ENCODE results near the gene SLC7A7.
"Not testable (repeated sequence)": the region's sequence is repeated elsewhere in the genome, so short reads cannot be mapped to it uniquely, and the experiment has no call there.

SLC7A7 gene

GRCh38 chr14:22843123-22843925, 28.1 kb upstream of the SLC7A7 start:
- DNase-seq, result no peak

GRCh38 chr14:22842211-22843122, 27.2 kb upstream of the SLC7A7 start:
- no peak for DNase-seq

GRCh38 chr14:22841769-22842168, 26.5 kb upstream of the SLC7A7 start:
- no peak for DNase-seq

- no peak for DNase-seq
These were observed 26.1 kb upstream of the SLC7A7 start for GRCh38 chr14:22841311-22841710.

GRCh38 chr14:22839159-22839779, 24.0 kb upstream of the SLC7A7 start:
- no peak for DNase-seq

GRCh38 chr14:22838631-22839041, 23.4 kb upstream of the SLC7A7 start:
- DNase-seq, result no peak

GRCh38 chr14:22837750-22838538, 22.7 kb upstream of the SLC7A7 start:
- DNase-seq, result no peak

- DNase-seq, result no peak
These were observed 22.0 kb upstream of the SLC7A7 start for GRCh38 chr14:22837114-22837749.

- DNase-seq, result no peak
These were observed 21.3 kb upstream of the SLC7A7 start, which contains the start of gene MMP14 for GRCh38 chr14:22836301-22837113. TSS of gene MMP14 (plus strand) at chr14:22836585. CDS start at chr14:22836818, 233 bp downstream.

- DNase-seq, result no peak
These were observed 20.3 kb upstream of the SLC7A7 start for GRCh38 chr14:22835505-22835904.

- DNase-seq, result no peak
These were observed 15.3 kb upstream of the SLC7A7 start for GRCh38 chr14:22830443-22831010.

- DNase-seq, result peak; percentile 91
These were observed 14.6 kb upstream of the SLC7A7 start, which contains the start of gene MRPL52 for GRCh38 chr14:22829661-22830442. TSS of gene MRPL52 (plus strand) at chr14:22829887. CDS start at chr14:22829913, 26 bp downstream.

GRCh38 chr14:22829076-22829660, 13.9 kb upstream of the SLC7A7 start:
- not testable (repeated sequence) for DNase-seq

GRCh38 chr14:22824711-22825359, 9.6 kb upstream of the SLC7A7 start:
- no peak for DNase-seq

GRCh38 chr14:22822571-22823098, 7.4 kb upstream of the SLC7A7 start:
- peak; percentile 67 for DNase-seq

- no peak for DNase-seq
These were observed 6.9 kb upstream of the SLC7A7 start for GRCh38 chr14:22822016-22822570.

GRCh38 chr14:22821193-22822015, 6.2 kb upstream of the SLC7A7 start:
- no peak for DNase-seq
